Lower lobe of right lung (tissue), 2 donors: Measurements from ENCODE around the gene OLA1. TPM values are rescaled to one million over a fixed set of nuclear protein-coding genes. Genes with fewer than 3 reads are reported as not detected.

Experiments
- ATAC-seq, 2 donors: fragments of 200-7000 bp; cut with Tn5 transposase; one replicate each; pipeline ENCODE4 v1.9.1; 2020 to 2022; ENCODE audit warnings: mild to moderate bottlenecking in 2 of 2, moderate library complexity in 2 of 2
- DNase-seq: peaks from one replicate; pipeline ENCODE4 v3.0.0-alpha.2; 2020
- H3K27ac ChIP-seq: fragments of 200-600 bp; one replicate; pipeline ENCODE4 v1.8.0; 2022
- H3K27me3 ChIP-seq: fragments of 200-600 bp; one replicate; pipeline ENCODE4 v1.8.0; 2022; ENCODE audit warnings: low read depth
- H3K36me3 ChIP-seq: fragments of 200-600 bp; one replicate; pipeline ENCODE4 v1.8.0; 2022; ENCODE audit warnings: mild to moderate bottlenecking
- H3K4me1 ChIP-seq: fragments of 200-600 bp; one replicate; pipeline ENCODE4 v1.8.0; 2022
- H3K4me3 ChIP-seq: fragments of 200-600 bp; one replicate; pipeline ENCODE4 v1.8.0; 2022; ENCODE audit warnings: mild to moderate bottlenecking
- H3K9me3 ChIP-seq: fragments of 200-600 bp; one replicate; pipeline ENCODE4 v1.8.0; 2022
- intact Hi-C: fragments of 100-400 bp; cut with DNase I; formaldehyde crosslinking; loops from one replicate; pipeline ENCODE4 v1.11.0; 2022
- total RNA-seq: library from RNA; stranded (reverse); fragmentation: NEBNext Ultra II Directional; extraction: Animal tissue kit (Norgen Biotek cat#: 25700); gene quantifications from one replicate; pipeline ENCODE4 v1.2.1, GENCODE V29; 2021
- TF ChIP-seq, protein P1 (sequence below): fragments of 200-600 bp; IDR thresholded peaks from one replicate; pipeline ENCODE4 v1.8.0; 2022; ENCODE audit warnings: antibody characterized with exemption, mild to moderate bottlenecking
- donor health status: DM: no; HTN: yes; CAD: no; lungs with severe emphysema.

OLA1 gene
- total RNA-seq, 1 donor from 2014 or later = 49.8 TPM

DNA sequence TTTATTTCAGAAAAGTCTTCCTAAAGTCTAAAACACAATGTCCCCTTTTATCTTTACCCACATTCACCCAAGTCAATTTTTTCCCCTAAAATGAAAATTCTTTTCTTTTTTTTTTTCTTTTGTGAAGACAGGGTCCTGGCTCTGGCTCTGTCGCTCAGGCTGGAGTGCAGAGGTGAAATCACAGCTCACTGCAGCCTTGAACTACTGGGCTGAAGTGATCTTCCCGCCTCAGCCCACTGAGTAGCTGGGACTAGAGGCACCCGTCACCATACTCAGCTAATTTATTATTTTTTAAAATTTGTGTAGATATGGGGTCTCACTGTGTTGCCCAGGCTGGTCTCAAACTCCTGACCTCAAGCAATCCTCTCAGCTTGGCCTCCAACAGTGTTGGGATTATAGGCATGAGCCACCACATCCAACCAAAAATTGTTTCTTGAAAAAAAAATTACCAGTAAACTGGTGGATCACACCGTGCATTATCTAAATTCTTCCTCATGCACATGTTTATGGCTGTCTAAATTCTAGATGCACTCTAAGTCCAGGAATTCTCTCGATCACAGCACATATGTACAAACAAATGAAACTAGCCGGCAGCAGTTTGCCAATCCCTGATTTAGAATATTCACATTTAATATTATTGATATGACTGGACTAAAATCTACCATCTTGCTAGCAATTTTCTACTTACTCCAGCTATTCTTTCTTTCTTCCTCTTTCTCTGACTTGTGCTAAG, 56.8 kb downstream of the OLA1 start:
- no peak for DNase-seq
- no peaks in the 10 kb centered on the region for H3K9me3 ChIP-seq
- H3K36me3 ChIP-seq = no peaks in the 10 kb centered on the region
- TF ChIP-seq, protein P1, sequence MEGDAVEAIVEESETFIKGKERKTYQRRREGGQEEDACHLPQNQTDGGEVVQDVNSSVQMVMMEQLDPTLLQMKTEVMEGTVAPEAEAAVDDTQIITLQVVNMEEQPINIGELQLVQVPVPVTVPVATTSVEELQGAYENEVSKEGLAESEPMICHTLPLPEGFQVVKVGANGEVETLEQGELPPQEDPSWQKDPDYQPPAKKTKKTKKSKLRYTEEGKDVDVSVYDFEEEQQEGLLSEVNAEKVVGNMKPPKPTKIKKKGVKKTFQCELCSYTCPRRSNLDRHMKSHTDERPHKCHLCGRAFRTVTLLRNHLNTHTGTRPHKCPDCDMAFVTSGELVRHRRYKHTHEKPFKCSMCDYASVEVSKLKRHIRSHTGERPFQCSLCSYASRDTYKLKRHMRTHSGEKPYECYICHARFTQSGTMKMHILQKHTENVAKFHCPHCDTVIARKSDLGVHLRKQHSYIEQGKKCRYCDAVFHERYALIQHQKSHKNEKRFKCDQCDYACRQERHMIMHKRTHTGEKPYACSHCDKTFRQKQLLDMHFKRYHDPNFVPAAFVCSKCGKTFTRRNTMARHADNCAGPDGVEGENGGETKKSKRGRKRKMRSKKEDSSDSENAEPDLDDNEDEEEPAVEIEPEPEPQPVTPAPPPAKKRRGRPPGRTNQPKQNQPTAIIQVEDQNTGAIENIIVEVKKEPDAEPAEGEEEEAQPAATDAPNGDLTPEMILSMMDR = no peak
- H3K27me3 ChIP-seq = no peaks in the 10 kb centered on the region
- H3K4me3 ChIP-seq = no peak overlapping the region
- ATAC-seq = no peak
- intact Hi-C loops = no loop called here
- no peaks in the 10 kb centered on the region for H3K4me1 ChIP-seq
- no peak overlapping the region for H3K27ac ChIP-seq

DNA sequence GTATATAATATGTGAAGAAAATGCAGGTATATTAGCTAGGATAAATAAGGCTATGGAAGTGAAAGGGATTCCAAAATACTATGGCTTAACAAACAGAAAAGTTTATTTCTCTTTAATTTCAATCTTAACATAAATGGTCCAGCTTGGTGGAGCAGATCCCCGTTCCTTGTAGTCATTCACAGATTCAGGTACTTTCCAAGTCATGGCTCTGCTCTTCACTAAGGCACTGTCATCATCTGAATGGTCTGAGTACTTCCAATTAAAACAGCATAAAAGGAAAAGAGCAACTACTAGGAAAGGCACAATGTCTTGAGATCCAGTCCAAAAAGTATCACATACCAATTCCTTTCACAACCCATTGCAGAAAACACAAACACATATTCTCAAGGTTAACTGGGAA, 63.4 kb downstream of the OLA1 start:
- ATAC-seq (no peak), DNase-seq (no peak)
- intact Hi-C loops = no loop called here

DNA sequence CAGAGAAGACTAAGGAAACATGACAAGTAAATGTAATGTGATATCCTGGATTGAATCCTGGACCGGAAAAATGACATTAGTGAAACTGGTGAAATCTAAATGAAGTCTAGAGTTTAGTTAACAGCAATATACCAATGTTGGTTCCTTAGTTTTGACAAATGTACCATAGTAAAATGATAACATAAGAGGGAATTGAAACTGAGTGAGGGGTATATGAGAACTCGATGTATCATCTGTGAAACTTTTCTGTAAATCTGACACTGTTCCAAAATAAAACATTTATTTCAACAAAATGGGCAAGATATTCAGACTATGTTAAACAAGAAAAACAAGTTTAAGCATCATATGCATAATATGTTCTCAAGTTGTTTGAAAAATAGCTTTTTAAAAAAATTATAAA, 63.8 kb downstream of the OLA1 start:
- Histone ChIP-seq H3K27me3 (no peaks in the 10 kb centered on the region), H3K4me3 (no peak overlapping the region), H3K4me1 (peaks cover 4% of the 10 kb centered on the region), H3K27ac (no peak overlapping the region), H3K36me3 (no peaks in the 10 kb centered on the region), H3K9me3 (no peaks in the 10 kb centered on the region)
- intact Hi-C loops = no loop called here
- no peak for DNase-seq
- TF ChIP-seq, protein P1 = no peak
- no peak for ATAC-seq

More for the DNA sequence above, 63.4 kb downstream of the OLA1 start:
- H3K36me3 ChIP-seq = no peaks in the 10 kb centered on the region
- no peaks in the 10 kb centered on the region for H3K27me3 ChIP-seq
- no peak overlapping the region for H3K27ac ChIP-seq
- H3K9me3 ChIP-seq = no peaks in the 10 kb centered on the region
- TF ChIP-seq, protein P1 = no peak
- H3K4me1 ChIP-seq = peaks cover 4% of the 10 kb centered on the region
- H3K4me3 ChIP-seq = no peak overlapping the region

DNA sequence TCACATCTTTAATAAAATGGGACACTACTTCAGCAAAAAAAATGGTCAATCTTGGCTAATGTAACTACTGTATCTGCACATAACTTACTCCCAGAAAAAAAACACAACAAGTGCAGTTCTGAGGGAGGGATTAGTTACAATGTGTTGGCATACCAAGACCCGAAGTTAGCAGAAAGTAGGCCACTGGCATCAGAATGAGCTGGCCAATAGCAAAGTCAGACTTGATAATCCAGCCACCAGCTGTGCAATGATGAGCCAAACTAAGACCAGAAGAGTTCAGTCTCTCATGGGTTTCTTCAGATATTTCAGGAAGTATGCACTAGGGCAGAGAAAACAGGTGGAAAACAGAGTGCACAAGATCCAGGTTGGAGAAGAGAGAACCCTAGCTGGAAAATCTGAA, 65.3 kb downstream of the OLA1 start:
- Histone ChIP-seq H3K9me3 (no peaks in the 10 kb centered on the region), H3K27ac (no peak overlapping the region), H3K4me1 (peaks cover 4% of the 10 kb centered on the region), H3K36me3 (no peaks in the 10 kb centered on the region), H3K4me3 (no peak overlapping the region), H3K27me3 (no peaks in the 10 kb centered on the region)
- DNase-seq (no peak), ATAC-seq (no peak)
- intact Hi-C loops = no loop called here
- TF ChIP-seq, protein P1 = no peak

DNA sequence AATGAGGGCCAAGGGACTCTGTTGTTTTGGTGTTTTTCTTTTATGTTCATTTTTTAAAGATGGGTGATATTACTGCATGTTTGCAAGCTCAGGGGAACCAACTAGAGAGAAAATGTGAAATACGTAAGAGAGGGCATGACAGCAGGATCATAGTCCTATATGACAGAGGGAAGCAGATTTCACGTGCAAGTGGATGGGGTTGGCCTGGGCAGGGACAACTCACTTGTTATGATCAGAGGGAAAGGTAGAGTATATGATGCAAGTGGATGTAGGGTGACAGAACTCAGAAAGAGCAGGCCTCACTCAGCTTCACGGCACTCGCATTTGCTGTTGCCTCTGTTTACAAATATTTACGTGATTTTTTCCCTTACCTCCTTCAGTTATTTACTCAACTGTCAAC, 67.0 kb downstream of the OLA1 start:
- no peak overlapping the region for H3K4me3 ChIP-seq
- no peaks in the 10 kb centered on the region for H3K9me3 ChIP-seq
- intact Hi-C loops = no loop called here
- ATAC-seq (no peak), DNase-seq (no peak)
- H3K27ac ChIP-seq = no peak overlapping the region
- no peaks in the 10 kb centered on the region for H3K36me3 ChIP-seq
- TF ChIP-seq, protein P1 = no peak
- no peaks in the 10 kb centered on the region for H3K27me3 ChIP-seq
- H3K4me1 ChIP-seq = peaks cover 4% of the 10 kb centered on the region
